Breast epithelium (tissue), 3 donors: ENCODE measurements around the gene PRKN.

ENCODE experiments used
- POLR2A ChIP-seq: fragments of 450-650 bp; IDR thresholded peaks from one replicate; pipeline ENCODE4 v1.6.1; 2016; ENCODE audit warnings: antibody characterized with exemption, mild to moderate bottlenecking, moderate library complexity
- TF ChIP-seq, protein P1 (sequence below), 3 donors: fragments of 450-650 bp; IDR thresholded peaks; one replicate each; pipeline ENCODE4 v1.5.1; 2016 to 2017; ENCODE audit warnings: antibody characterized with exemption in 3 of 3, mild to moderate bottlenecking in 3 of 3, moderate library complexity in 3 of 3

DNA sequence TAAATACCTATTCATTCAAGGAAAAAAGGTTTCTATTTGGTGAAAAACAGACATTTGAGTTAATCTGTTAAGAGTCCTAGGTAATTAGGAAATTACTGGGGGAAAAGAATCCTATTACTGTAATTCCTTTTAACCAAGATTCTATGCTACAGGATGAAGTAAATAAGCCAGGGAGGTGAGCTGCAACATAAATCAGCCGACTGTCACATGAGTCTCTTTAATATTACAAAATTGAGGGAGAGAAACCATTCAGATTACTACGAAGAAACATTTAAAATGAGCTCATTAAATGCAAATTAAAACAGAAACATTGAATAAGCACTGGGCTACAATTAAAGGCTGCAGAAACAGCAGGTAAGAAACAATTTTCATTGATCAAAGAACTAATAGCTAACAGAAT lies 5.3 kb downstream of the PRKN start:
- TF ChIP-seq, protein P1, sequence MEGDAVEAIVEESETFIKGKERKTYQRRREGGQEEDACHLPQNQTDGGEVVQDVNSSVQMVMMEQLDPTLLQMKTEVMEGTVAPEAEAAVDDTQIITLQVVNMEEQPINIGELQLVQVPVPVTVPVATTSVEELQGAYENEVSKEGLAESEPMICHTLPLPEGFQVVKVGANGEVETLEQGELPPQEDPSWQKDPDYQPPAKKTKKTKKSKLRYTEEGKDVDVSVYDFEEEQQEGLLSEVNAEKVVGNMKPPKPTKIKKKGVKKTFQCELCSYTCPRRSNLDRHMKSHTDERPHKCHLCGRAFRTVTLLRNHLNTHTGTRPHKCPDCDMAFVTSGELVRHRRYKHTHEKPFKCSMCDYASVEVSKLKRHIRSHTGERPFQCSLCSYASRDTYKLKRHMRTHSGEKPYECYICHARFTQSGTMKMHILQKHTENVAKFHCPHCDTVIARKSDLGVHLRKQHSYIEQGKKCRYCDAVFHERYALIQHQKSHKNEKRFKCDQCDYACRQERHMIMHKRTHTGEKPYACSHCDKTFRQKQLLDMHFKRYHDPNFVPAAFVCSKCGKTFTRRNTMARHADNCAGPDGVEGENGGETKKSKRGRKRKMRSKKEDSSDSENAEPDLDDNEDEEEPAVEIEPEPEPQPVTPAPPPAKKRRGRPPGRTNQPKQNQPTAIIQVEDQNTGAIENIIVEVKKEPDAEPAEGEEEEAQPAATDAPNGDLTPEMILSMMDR (IDR thresholded peaks at IDR 0.05) = no peak
- TF ChIP-seq POLR2A = no peak
